SH-SY5Y (cell line): ENCODE measurements around the gene PCIF1.

Experiments
- GATA2 ChIP-seq: IDR thresholded peaks from 2 replicates; pipeline ENCODE4 v1.6.1; 2011; ENCODE audit warnings: mild to moderate bottlenecking, low read depth, low read length
- GATA3 ChIP-seq: IDR thresholded peaks from 2 replicates; pipeline ENCODE4 v1.6.1; 2011; ENCODE audit warnings: low read depth, mild to moderate bottlenecking, low read length, moderate library complexity

DNA sequence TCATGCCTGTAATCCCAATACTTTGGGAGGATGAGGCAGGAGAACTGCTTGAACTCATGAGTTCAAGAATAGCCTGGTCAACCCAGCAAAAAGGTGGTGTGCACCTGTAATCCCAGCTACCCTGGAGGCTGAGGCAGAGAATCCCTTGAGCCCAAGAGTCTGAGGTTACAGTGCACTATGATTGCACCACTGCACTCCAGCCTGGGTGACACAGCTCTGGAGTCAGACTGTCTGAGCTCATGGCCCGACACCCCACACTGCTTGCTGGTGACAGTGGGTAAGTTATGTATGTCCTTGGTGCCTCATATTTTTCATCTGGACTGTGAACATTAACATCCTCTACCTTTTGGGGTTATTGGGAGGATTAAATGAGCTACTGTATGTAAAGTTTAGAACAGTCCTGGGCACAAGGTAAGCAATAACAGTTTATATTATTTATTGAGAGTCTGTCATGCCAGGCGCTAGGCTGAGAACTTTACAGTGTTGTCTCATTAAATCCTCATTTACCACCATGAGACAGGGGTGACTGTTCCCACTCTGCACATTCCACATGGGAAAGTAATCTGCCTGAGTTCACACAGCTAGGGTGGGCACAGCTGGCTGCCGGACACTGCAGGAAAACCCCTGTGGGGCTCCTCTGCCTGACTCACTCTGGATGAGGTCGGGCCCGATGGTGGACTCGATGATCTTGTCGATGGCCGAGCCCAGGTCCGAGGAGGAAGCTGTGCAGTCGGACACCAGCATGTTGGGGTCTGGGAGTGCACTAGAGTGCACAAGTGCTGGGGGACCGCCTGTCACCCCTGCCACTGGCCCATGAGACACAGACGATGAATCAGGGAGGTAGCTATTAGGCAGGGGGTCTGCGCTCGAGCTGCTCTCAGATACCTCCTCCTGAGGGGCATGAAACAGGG lies 34.6 kb downstream of the PCIF1 start:
- TF ChIP-seq GATA2 = no peak
- no peak for TF ChIP-seq GATA3
